Muscle layer of colon (tissue), 2 donors: ENCODE measurements around the gene SERPINB3.
"Not testable (repeated sequence)": the region's sequence is repeated elsewhere in the genome, so short reads cannot be mapped to it uniquely, and the experiment has no call there.

Experiments
- H3K27ac ChIP-seq: one replicate; pipeline ENCODE4 v1.7.0; 2013; ENCODE audit warnings: low read depth, mild to moderate bottlenecking, low read length, moderate library complexity
- H3K27me3 ChIP-seq, 2 donors: one replicate each; pipeline ENCODE4 v1.7.0; 2013; ENCODE audit warnings: low read length in 2 of 2, mild to moderate bottlenecking in 2 of 2; ENCODE audit not compliant: insufficient read depth in 2 of 2, control insufficient read depth in 1 of 2
- H3K36me3 ChIP-seq: one replicate; pipeline ENCODE4 v1.7.0; 2013; ENCODE audit warnings: mild to moderate bottlenecking, low read length; ENCODE audit not compliant: insufficient read depth
- H3K4me1 ChIP-seq: one replicate; pipeline ENCODE4 v1.7.0; 2013; ENCODE audit warnings: mild to moderate bottlenecking, low read length; ENCODE audit not compliant: insufficient read depth
- H3K4me3 ChIP-seq, 2 donors: one replicate each; pipeline ENCODE4 v1.7.0; 2013; ENCODE audit warnings: low read length in 2 of 2, low read depth in 1 of 2, mild to moderate bottlenecking in 1 of 2, moderate library complexity in 1 of 2
- H3K9ac ChIP-seq: one replicate; pipeline ENCODE4 v1.7.0; 2013; ENCODE audit warnings: low read length
- H3K9me3 ChIP-seq: one replicate; pipeline ENCODE4 v1.7.0; 2013; ENCODE audit warnings: mild to moderate bottlenecking, low read length
- donor health status: abdominal sarcoma.
- donor health status: Adenocarcinoma of cecum.

Gene SERPINB3

DNA sequence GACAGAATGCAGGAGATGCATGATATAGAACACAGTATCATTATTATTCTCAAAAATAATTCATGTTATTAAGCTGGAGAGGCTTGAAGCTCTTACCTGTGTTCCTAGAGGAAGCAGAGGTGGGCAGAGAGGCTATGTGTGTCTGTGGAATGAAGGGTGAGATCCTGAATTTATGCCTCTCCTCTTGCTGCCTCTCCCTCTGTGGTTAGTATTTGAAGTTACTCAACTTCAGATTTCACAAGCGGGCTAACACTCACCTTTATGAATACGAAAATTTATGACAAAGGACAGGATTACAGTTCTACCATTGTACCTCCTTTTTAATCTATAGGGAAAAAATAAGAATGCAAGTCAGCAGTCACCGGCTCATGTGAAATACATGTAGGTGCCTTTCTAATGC lies at the start of gene SERPINB3:
Gene SERPINB3 (minus strand): TSS at position 144 of the 400 bp plus-strand sequence. CDS start 677 bp downstream, outside the sequence.
- H3K27ac ChIP-seq, H3K4me3 ChIP-seq, H3K36me3 ChIP-seq, H3K9me3 ChIP-seq, H3K27me3 ChIP-seq, H3K9ac ChIP-seq, H3K4me1 ChIP-seq: not testable (repeated sequence)

GRCh38 chr18:63708650-63709049 lies 47.0 kb upstream of the SERPINB3 start:
- Histone ChIP-seq H3K4me1 (no peaks in the 10 kb centered on the region), H3K27ac (no peak overlapping the region), H3K36me3 (no peaks in the 10 kb centered on the region), H3K9me3 (no peaks in the 10 kb centered on the region), H3K27me3 (no peaks in the 10 kb centered on the region), H3K9ac (no peak overlapping the region), H3K4me3 (no peak overlapping the region)

GRCh38 chr18:63707816-63708215 lies 46.1 kb upstream of the SERPINB3 start:
- no peak overlapping the region for H3K4me3 ChIP-seq
- H3K4me1 ChIP-seq: no peaks in the 10 kb centered on the region

DNA sequence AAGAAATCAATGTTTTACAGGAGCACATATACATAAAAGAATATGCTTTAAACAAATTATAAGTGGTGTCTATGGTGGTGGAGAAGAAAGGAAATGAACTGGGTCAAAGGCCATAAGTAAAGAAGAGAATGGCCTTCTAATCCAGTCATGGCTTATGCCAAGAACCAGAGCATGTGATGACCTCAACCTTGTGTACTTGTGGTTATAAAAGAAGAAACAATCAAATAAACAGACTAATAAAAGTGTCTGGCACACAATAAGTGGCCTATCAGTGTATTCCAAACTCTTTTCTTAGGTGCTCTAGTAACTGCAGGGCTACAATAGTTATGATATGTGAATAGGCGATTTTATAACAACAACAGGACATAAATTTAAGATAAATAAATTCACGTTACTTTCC lies 43.7 kb upstream of the SERPINB3 start:
- no peak overlapping the region for H3K9ac ChIP-seq
- no peak overlapping the region for H3K27ac ChIP-seq
- H3K4me1 ChIP-seq: no peaks in the 10 kb centered on the region
- H3K4me3 ChIP-seq: no peak overlapping the region
- no peaks in the 10 kb centered on the region for H3K27me3 ChIP-seq
- no peaks in the 10 kb centered on the region for H3K9me3 ChIP-seq
- no peaks in the 10 kb centered on the region for H3K36me3 ChIP-seq

More at GRCh38 chr18:63707816-63708215, 46.1 kb upstream of the SERPINB3 start:
- Histone ChIP-seq H3K9ac (no peak overlapping the region), H3K27ac (no peak overlapping the region), H3K36me3 (no peaks in the 10 kb centered on the region), H3K27me3 (no peaks in the 10 kb centered on the region), H3K9me3 (no peaks in the 10 kb centered on the region)

- Histone ChIP-seq H3K4me1 (no peaks in the 10 kb centered on the region), H3K27me3 (no peaks in the 10 kb centered on the region), H3K9ac (no peak within 1 kb of the TSS), H3K4me3 (no peak within 1 kb of the TSS), H3K9me3 (no peaks in the 10 kb centered on the region), H3K27ac (no peak within 1 kb of the TSS), H3K36me3 (no peaks in the 10 kb centered on the region)
These were observed 41.0 kb upstream of the SERPINB3 start, which contains the start of gene SERPINB11 for GRCh38 chr18:63702660-63703059. TSS of gene SERPINB11 (plus strand) at chr18:63702960. CDS start at chr18:63710194, 7,234 bp downstream.

DNA sequence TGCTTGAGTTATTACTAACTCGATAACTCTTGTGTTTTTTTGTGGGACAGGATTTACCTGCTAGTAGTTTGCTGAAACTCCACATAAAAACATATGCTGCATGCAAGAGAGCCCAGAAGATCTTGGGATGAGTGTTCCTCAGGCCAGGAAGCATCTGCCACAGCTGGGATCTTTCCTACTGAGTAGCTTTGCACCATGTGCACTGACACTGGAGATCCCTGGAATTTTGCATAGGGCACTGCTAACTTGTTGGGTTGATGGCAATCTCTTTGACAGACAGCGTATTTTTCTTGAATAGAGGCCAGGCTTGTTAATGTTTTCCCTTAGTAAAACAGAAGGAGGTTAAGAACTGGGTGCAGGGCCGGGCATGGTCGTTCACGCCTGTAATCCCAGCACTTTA lies 40.3 kb upstream of the SERPINB3 start:
- no peaks in the 10 kb centered on the region for H3K36me3 ChIP-seq
- no peaks in the 10 kb centered on the region for H3K27me3 ChIP-seq
- no peak overlapping the region for H3K9ac ChIP-seq
- no peak overlapping the region for H3K4me3 ChIP-seq
- no peak overlapping the region for H3K27ac ChIP-seq
- no peaks in the 10 kb centered on the region for H3K4me1 ChIP-seq
- H3K9me3 ChIP-seq: no peaks in the 10 kb centered on the region

DNA sequence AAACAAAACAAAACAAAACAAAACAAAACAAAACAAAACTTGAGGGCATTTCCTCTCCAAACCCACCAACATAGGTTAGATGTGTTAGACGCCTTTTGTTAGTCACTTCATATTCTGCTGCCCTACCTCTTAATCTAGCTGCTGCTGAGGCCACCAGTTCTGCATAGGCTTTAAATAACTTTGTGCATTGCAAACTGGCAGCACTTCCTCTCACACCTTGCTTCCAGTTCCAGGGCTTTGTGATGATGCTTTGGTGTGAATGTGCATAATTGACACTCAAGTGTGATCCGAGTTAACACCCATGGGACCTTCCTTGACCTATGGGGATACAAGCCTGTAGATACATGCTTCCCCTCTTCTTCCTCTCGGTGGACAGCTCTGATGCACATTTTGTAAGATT lies 38.8 kb upstream of the SERPINB3 start:
- no peaks in the 10 kb centered on the region for H3K36me3 ChIP-seq
- no peak overlapping the region for H3K27ac ChIP-seq
- no peak overlapping the region for H3K9ac ChIP-seq
- no peaks in the 10 kb centered on the region for H3K4me1 ChIP-seq
- H3K9me3 ChIP-seq: no peaks in the 10 kb centered on the region
- H3K4me3 ChIP-seq: no peak overlapping the region
- H3K27me3 ChIP-seq: no peaks in the 10 kb centered on the region

- Histone ChIP-seq H3K9me3 (no peaks in the 10 kb centered on the region), H3K27me3 (no peaks in the 10 kb centered on the region), H3K4me3 (no peak overlapping the region), H3K36me3 (no peaks in the 10 kb centered on the region), H3K27ac (no peak overlapping the region), H3K4me1 (no peaks in the 10 kb centered on the region), H3K9ac (no peak overlapping the region)
These were observed 35.5 kb upstream of the SERPINB3 start for GRCh38 chr18:63697097-63697660.

GRCh38 chr18:63689064-63689463 lies 27.4 kb upstream of the SERPINB3 start:
- H3K4me3 ChIP-seq: no peak overlapping the region
- no peaks in the 10 kb centered on the region for H3K9me3 ChIP-seq
- H3K9ac ChIP-seq: no peak overlapping the region
- no peak overlapping the region for H3K27ac ChIP-seq
- no peaks in the 10 kb centered on the region for H3K4me1 ChIP-seq
- no peaks in the 10 kb centered on the region for H3K27me3 ChIP-seq
- H3K36me3 ChIP-seq: no peaks in the 10 kb centered on the region

GRCh38 chr18:63686871-63687270 lies 25.2 kb upstream of the SERPINB3 start:
- Histone ChIP-seq H3K27ac (no peak overlapping the region), H3K4me3 (no peak overlapping the region), H3K9me3 (no peaks in the 10 kb centered on the region), H3K9ac (no peak overlapping the region), H3K27me3 (no peaks in the 10 kb centered on the region), H3K4me1 (peaks cover 2% of the 10 kb centered on the region), H3K36me3 (no peaks in the 10 kb centered on the region)

DNA sequence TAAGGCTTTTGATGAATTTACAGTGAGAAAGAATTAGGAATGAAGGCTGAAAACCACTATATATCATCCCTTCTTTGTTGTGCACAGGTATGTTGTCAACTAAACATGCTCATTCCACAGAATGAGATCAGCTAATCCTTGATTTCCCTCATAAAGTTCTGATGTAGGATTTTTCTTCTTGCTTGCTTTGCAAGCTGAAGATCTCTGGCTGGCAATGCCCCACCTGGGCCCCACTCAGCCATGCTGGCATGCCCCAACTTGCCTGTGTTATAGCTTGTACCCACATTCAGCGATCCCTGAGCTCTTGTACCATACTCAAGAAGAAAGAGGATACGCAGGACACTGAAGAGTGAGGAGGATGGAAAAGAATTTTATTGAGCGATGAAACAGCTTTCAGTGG lies 23.0 kb upstream of the SERPINB3 start:
- Histone ChIP-seq H3K4me1 (peaks cover 7% of the 10 kb centered on the region), H3K4me3 (no peak overlapping the region), H3K27ac (no peak overlapping the region), H3K36me3 (no peaks in the 10 kb centered on the region), H3K9ac (no peak overlapping the region), H3K27me3 (no peaks in the 10 kb centered on the region), H3K9me3 (no peaks in the 10 kb centered on the region)

GRCh38 chr18:63683890-63684289 lies 22.2 kb upstream of the SERPINB3 start:
- no peak overlapping the region for H3K27ac ChIP-seq
- H3K9ac ChIP-seq: no peak overlapping the region
- H3K4me3 ChIP-seq: no peak overlapping the region
- H3K27me3 ChIP-seq: no peaks in the 10 kb centered on the region
- H3K9me3 ChIP-seq: no peaks in the 10 kb centered on the region
- H3K36me3 ChIP-seq: no peaks in the 10 kb centered on the region
- peaks cover 7% of the 10 kb centered on the region for H3K4me1 ChIP-seq
